Stimulated activated CD4-positive, alpha-beta T cell treated with anti-CD3 and anti-CD28 coated beads, Interleukin-1b, Interleukin-23, amount 100 ng/mL, for 48 hours (primary cell): Measurements from ENCODE around the gene TNNI2.
"Not testable (repeated sequence)": the region's sequence is repeated elsewhere in the genome, so short reads cannot be mapped to it uniquely, and the experiment has no call there.

Experiments used
- DNase-seq: peaks from one replicate; pipeline ENCODE4 v3.0.0-alpha.2; 2020

Gene TNNI2

GRCh38 chr11:1875851-1876301 lies 37.1 kb downstream of the TNNI2 start:
- DNase-seq = not testable (repeated sequence)

- DNase-seq = no peak
These were observed 37.7 kb downstream of the TNNI2 start for GRCh38 chr11:1876361-1877063.

- DNase-seq = no peak
These were observed 38.7 kb downstream of the TNNI2 start for GRCh38 chr11:1877211-1878136.

- no peak for DNase-seq
These were observed 39.6 kb downstream of the TNNI2 start for GRCh38 chr11:1878137-1879031.

GRCh38 chr11:1879342-1879940 lies 40.7 kb downstream of the TNNI2 start:
- DNase-seq = no peak

- DNase-seq = no peak
These were observed 41.4 kb downstream of the TNNI2 start for GRCh38 chr11:1879941-1880720.

- no peak for DNase-seq
These were observed 42.1 kb downstream of the TNNI2 start for GRCh38 chr11:1880746-1881441.

GRCh38 chr11:1881442-1882264 lies 42.9 kb downstream of the TNNI2 start:
- DNase-seq = no peak

GRCh38 chr11:1882265-1883238 lies 43.8 kb downstream of the TNNI2 start:
- DNase-seq = peak; percentile 71

- DNase-seq = no peak
These were observed 44.8 kb downstream of the TNNI2 start for GRCh38 chr11:1883346-1884302.

GRCh38 chr11:1884303-1884700 lies 45.5 kb downstream of the TNNI2 start:
- DNase-seq = no peak

GRCh38 chr11:1886551-1886950 lies 47.8 kb downstream of the TNNI2 start:
- not testable (repeated sequence) for DNase-seq

GRCh38 chr11:1887451-1888346 lies 48.9 kb downstream of the TNNI2 start:
- DNase-seq = no peak

GRCh38 chr11:1888347-1888753 lies 49.6 kb downstream of the TNNI2 start:
- DNase-seq = no peak

GRCh38 chr11:1888811-1889210 lies 50.0 kb downstream of the TNNI2 start:
- no peak for DNase-seq

- peak; percentile 67 for DNase-seq
These were observed 50.6 kb downstream of the TNNI2 start for GRCh38 chr11:1889224-1889930.
